ENCODE results near the gene ATP6V0E2.

DNA sequence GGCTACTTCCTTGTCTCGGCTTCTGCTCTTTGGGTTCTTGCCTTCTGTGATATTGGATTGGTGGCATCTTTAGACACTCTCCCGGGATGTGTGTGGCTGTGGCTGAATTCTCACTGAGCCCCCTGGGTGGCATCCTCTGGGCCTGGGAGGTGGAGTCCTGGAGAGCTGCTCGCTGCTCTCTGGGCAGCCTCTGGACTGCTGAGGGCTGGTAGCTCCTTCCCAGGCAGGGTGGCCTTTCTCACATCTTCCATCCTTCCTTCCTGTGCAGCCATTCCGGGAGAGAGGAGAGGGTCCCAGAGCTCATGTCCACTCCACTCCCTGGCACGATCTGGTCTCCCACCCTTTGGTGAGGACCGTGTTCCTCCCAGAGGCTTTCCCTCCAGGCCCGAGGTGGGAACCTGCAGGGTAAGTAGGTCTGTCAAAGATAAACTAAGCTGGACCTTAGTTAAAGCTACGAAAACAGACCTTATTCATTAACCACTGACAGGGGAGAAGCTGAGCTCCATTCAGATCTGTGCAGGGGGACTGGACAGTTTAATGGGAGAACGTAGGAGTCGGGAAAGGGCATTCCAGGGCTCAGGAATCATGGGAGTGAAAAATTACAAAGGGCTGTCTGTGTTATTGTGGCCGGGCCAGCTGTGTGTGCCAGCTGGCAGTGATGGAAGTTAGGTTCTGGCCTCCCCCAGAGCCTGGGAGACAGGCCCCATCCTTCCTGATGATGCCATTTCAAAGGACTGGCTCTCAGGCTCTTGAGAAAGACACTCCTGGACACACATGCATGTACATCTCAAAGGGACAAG is 8.7 kb downstream of the ATP6V0E2 start:
- TF ChIP-seq ELF1 (IDR thresholded peaks at IDR 0.05; ENCODE audit: borderline replicate concordance, low read depth) (no peak), POLR2A (IDR thresholded peaks at IDR 0.05; ENCODE audit: borderline replicate concordance, extremely low read depth, insufficient read depth, insufficient read length) (no peak), RAD21 (IDR thresholded peaks at IDR 0.05; ENCODE audit: low read depth) (no peak), TCF7L2 (IDR thresholded peaks at IDR 0.05; ENCODE audit: borderline replicate concordance, extremely low read depth, insufficient read depth, insufficient read length) (no peak), JUND (IDR thresholded peaks at IDR 0.05) (no peak)
- TF ChIP-seq, protein P1, sequence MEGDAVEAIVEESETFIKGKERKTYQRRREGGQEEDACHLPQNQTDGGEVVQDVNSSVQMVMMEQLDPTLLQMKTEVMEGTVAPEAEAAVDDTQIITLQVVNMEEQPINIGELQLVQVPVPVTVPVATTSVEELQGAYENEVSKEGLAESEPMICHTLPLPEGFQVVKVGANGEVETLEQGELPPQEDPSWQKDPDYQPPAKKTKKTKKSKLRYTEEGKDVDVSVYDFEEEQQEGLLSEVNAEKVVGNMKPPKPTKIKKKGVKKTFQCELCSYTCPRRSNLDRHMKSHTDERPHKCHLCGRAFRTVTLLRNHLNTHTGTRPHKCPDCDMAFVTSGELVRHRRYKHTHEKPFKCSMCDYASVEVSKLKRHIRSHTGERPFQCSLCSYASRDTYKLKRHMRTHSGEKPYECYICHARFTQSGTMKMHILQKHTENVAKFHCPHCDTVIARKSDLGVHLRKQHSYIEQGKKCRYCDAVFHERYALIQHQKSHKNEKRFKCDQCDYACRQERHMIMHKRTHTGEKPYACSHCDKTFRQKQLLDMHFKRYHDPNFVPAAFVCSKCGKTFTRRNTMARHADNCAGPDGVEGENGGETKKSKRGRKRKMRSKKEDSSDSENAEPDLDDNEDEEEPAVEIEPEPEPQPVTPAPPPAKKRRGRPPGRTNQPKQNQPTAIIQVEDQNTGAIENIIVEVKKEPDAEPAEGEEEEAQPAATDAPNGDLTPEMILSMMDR (IDR thresholded peaks at IDR 0.05 in 2 of 3, conservative IDR thresholded peaks at IDR 0.05 in 1 of 3; ENCODE audit: borderline replicate concordance in 1 of 3, insufficient read depth in 1 of 3, low read depth in 2 of 3, low read length in 2 of 3): no peak
